Fibroblast of the conjunctiva (primary cell): ENCODE results near the gene TLR10.
"Not testable (repeated sequence)": the region's sequence is repeated elsewhere in the genome, so short reads cannot be mapped to it uniquely, and the experiment has no call there.

Source experiments
- DNase-seq: peaks from one replicate; pipeline ENCODE4 v3.0.0-alpha.2; 2010; ENCODE audit warnings: low read depth

TLR10 gene

GRCh38 chr4:38766940-38767339, 15.8 kb downstream of the TLR10 start:
- not testable (repeated sequence) for DNase-seq

GRCh38 chr4:38765382-38765781, 17.4 kb downstream of the TLR10 start:
- no peak for DNase-seq

- DNase-seq, result no peak
These were observed 18.5 kb downstream of the TLR10 start for GRCh38 chr4:38764277-38764676.

GRCh38 chr4:38762560-38762959, 20.2 kb downstream of the TLR10 start:
- no peak for DNase-seq

GRCh38 chr4:38759790-38760122, 23.0 kb downstream of the TLR10 start:
- no peak for DNase-seq

- peak; percentile 22 for DNase-seq
These were observed 23.5 kb downstream of the TLR10 start for GRCh38 chr4:38759113-38759789.

GRCh38 chr4:38757945-38758600, 24.7 kb downstream of the TLR10 start:
- no peak for DNase-seq

GRCh38 chr4:38752941-38753806, 29.6 kb downstream of the TLR10 start:
- DNase-seq, result peak; percentile 96

GRCh38 chr4:38752372-38752940, 30.3 kb downstream of the TLR10 start:
- DNase-seq, result no peak

- no peak for DNase-seq
These were observed 31.3 kb downstream of the TLR10 start for GRCh38 chr4:38751341-38752010.

- no peak for DNase-seq
These were observed 33.5 kb downstream of the TLR10 start for GRCh38 chr4:38749336-38749735.

- no peak for DNase-seq
These were observed 35.2 kb downstream of the TLR10 start for GRCh38 chr4:38747629-38748028.

GRCh38 chr4:38745881-38746280, 36.9 kb downstream of the TLR10 start:
- DNase-seq, result no peak

- no peak for DNase-seq
These were observed 38.9 kb downstream of the TLR10 start for GRCh38 chr4:38743866-38744265.

- DNase-seq, result no peak
These were observed 42.5 kb downstream of the TLR10 start for GRCh38 chr4:38740303-38740702.

GRCh38 chr4:38738940-38739803, 43.6 kb downstream of the TLR10 start:
- no peak for DNase-seq

GRCh38 chr4:38735870-38736269, 46.9 kb downstream of the TLR10 start:
- DNase-seq, result no peak

- no peak for DNase-seq
These were observed 47.9 kb downstream of the TLR10 start for GRCh38 chr4:38734911-38735310.

GRCh38 chr4:38734446-38734845, 48.3 kb downstream of the TLR10 start:
- DNase-seq, result no peak

GRCh38 chr4:38733663-38734062, 49.1 kb downstream of the TLR10 start:
- no peak for DNase-seq
